GM12878 (cell line): ENCODE data around the gene PSMD14.

Source experiments
- EP300 ChIP-seq, 2 experiments: fragments of 150-350 bp in 1 of 2; IDR thresholded peaks; 2 replicates each; pipeline ENCODE4 v1.6.1; 2011 to 2012; ENCODE audit warnings: low read depth in 2 of 2, low read length in 2 of 2, borderline replicate concordance in 1 of 2, improper control_type of control experiment in 1 of 2, inconsistent platforms in 1 of 2; ENCODE audit not compliant: control insufficient read depth in 1 of 2
- FOS ChIP-seq: IDR thresholded peaks from 3 replicates; pipeline ENCODE4 v1.6.1; 2011; ENCODE audit warnings: borderline replicate concordance; ENCODE audit not compliant: insufficient read length; ENCODE audit errors: extremely low read depth
- FOXK2 ChIP-seq: fragments of 450-650 bp; IDR thresholded peaks from 2 replicates; pipeline ENCODE4 v1.6.1; 2017; ENCODE audit warnings: mild to moderate bottlenecking, moderate library complexity
- GABPA ChIP-seq: IDR thresholded peaks from 2 replicates; pipeline ENCODE4 v1.6.1; 2014; ENCODE audit warnings: antibody characterized with exemption, low read depth, mild to moderate bottlenecking, inconsistent platforms
- POLR2AphosphoS2 ChIP-seq: IDR thresholded peaks from 2 replicates; pipeline ENCODE4 v1.6.1; 2011; ENCODE audit warnings: low read depth, mild to moderate bottlenecking, low read length, improper control_type of control experiment, moderate library complexity
- POLR2AphosphoS5 ChIP-seq: IDR thresholded peaks from 2 replicates; pipeline ENCODE4 v1.6.1; 2011; ENCODE audit warnings: mild to moderate bottlenecking, low read length, inconsistent platforms
- SIX5 ChIP-seq: IDR thresholded peaks from 2 replicates; pipeline ENCODE4 v1.6.1; 2011; ENCODE audit warnings: mild to moderate bottlenecking, low read depth, low read length, moderate library complexity; ENCODE audit not compliant: severe bottlenecking
- SRF ChIP-seq, 2 experiments: IDR thresholded peaks; 2 replicates each; pipeline ENCODE4 v1.6.1; 2011; ENCODE audit warnings: low read depth in 2 of 2, low read length in 2 of 2, mild to moderate bottlenecking in 1 of 2, moderate library complexity in 1 of 2
- TAF1 ChIP-seq: IDR thresholded peaks from 2 replicates; pipeline ENCODE4 v1.6.1; 2011; ENCODE audit warnings: mild to moderate bottlenecking, low read depth, low read length, borderline replicate concordance
- TARDBP ChIP-seq: IDR thresholded peaks from 2 replicates; pipeline ENCODE4 v1.6.1; 2016; ENCODE audit warnings: borderline replicate concordance
- TF ChIP-seq, protein P1 (sequence below), 3 experiments: IDR thresholded peaks in 2 of 3; conservative IDR thresholded peaks in 1 of 3; 2 replicates each; pipeline ENCODE4 v1.5.1; 2011; ENCODE audit warnings: low read depth in 3 of 3, low read length in 3 of 3, mild to moderate bottlenecking in 3 of 3, control low read depth in 2 of 3, moderate library complexity in 2 of 3, inconsistent platforms in 1 of 3, mixed read lengths in 1 of 3; ENCODE audit not compliant: control insufficient read depth in 2 of 3, insufficient read depth in 1 of 3; ENCODE audit errors: extremely low read depth in 1 of 3
- TF ChIP-seq, protein P2 (sequence below): IDR thresholded peaks from 2 replicates; pipeline ENCODE4 v1.6.1; 2012; ENCODE audit warnings: low read depth, low read length, improper control_type of control experiment
- TF ChIP-seq, protein P3 (sequence below): fragments of 450-650 bp; formaldehyde crosslinking; IDR thresholded peaks from 2 replicates; pipeline ENCODE4 v1.4.0; 2020; ENCODE audit warnings: mild to moderate bottlenecking, moderate library complexity

DNA sequence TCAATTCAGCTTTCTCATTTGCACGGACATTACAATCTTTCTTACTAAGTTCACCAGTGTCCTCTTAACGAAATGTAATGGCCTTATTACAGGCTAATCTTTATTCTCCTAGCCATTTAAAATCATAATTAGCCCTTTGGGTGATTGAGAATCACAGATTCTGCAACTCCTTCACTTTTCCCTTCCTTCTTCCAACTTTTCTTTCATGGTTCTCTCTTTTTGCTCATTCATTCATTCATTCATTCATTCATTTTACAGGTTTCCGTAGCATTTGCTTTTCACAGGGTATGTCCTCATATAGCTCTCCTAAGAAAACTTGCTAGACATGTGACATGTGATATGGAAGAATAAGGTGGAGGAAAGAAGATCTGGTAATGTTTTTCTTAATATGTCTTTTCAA, 123.9 kb downstream of the PSMD14 start:
- no peak for TF ChIP-seq SIX5
- TF ChIP-seq POLR2AphosphoS5 = no peak
- no peak for TF ChIP-seq FOS
- TF ChIP-seq POLR2AphosphoS2 = no peak
- TF ChIP-seq, protein P1, sequence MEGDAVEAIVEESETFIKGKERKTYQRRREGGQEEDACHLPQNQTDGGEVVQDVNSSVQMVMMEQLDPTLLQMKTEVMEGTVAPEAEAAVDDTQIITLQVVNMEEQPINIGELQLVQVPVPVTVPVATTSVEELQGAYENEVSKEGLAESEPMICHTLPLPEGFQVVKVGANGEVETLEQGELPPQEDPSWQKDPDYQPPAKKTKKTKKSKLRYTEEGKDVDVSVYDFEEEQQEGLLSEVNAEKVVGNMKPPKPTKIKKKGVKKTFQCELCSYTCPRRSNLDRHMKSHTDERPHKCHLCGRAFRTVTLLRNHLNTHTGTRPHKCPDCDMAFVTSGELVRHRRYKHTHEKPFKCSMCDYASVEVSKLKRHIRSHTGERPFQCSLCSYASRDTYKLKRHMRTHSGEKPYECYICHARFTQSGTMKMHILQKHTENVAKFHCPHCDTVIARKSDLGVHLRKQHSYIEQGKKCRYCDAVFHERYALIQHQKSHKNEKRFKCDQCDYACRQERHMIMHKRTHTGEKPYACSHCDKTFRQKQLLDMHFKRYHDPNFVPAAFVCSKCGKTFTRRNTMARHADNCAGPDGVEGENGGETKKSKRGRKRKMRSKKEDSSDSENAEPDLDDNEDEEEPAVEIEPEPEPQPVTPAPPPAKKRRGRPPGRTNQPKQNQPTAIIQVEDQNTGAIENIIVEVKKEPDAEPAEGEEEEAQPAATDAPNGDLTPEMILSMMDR (IDR thresholded peaks at IDR 0.05 in 2 of 3, conservative IDR thresholded peaks at IDR 0.05 in 1 of 3; ENCODE audit: control insufficient read depth in 2 of 3, extremely low read depth in 1 of 3, insufficient read depth in 1 of 3, low read depth in 3 of 3, low read length in 3 of 3) = no peak
- no peak for TF ChIP-seq TAF1
- TF ChIP-seq, protein P2, sequence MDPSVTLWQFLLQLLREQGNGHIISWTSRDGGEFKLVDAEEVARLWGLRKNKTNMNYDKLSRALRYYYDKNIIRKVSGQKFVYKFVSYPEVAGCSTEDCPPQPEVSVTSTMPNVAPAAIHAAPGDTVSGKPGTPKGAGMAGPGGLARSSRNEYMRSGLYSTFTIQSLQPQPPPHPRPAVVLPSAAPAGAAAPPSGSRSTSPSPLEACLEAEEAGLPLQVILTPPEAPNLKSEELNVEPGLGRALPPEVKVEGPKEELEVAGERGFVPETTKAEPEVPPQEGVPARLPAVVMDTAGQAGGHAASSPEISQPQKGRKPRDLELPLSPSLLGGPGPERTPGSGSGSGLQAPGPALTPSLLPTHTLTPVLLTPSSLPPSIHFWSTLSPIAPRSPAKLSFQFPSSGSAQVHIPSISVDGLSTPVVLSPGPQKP = no peak
- no peak for TF ChIP-seq EP300 (IDR thresholded peaks at IDR 0.05; ENCODE audit: borderline replicate concordance in 1 of 2, control insufficient read depth in 1 of 2, low read depth in 2 of 2, low read length in 2 of 2)
- no peak for TF ChIP-seq SRF (IDR thresholded peaks at IDR 0.05; ENCODE audit: low read depth in 2 of 2, low read length in 2 of 2)
- TF ChIP-seq GABPA = no peak
- TF ChIP-seq, protein P3, sequence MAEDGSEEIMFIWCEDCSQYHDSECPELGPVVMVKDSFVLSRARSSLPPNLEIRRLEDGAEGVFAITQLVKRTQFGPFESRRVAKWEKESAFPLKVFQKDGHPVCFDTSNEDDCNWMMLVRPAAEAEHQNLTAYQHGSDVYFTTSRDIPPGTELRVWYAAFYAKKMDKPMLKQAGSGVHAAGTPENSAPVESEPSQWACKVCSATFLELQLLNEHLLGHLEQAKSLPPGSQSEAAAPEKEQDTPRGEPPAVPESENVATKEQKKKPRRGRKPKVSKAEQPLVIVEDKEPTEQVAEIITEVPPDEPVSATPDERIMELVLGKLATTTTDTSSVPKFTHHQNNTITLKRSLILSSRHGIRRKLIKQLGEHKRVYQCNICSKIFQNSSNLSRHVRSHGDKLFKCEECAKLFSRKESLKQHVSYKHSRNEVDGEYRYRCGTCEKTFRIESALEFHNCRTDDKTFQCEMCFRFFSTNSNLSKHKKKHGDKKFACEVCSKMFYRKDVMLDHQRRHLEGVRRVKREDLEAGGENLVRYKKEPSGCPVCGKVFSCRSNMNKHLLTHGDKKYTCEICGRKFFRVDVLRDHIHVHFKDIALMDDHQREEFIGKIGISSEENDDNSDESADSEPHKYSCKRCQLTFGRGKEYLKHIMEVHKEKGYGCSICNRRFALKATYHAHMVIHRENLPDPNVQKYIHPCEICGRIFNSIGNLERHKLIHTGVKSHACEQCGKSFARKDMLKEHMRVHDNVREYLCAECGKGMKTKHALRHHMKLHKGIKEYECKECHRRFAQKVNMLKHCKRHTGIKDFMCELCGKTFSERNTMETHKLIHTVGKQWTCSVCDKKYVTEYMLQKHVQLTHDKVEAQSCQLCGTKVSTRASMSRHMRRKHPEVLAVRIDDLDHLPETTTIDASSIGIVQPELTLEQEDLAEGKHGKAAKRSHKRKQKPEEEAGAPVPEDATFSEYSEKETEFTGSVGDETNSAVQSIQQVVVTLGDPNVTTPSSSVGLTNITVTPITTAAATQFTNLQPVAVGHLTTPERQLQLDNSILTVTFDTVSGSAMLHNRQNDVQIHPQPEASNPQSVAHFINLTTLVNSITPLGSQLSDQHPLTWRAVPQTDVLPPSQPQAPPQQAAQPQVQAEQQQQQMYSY (CRISPR knock-in tag) = no peak
- TF ChIP-seq FOXK2 = no peak
- no peak for TF ChIP-seq TARDBP
